ENCODE results near the gene MSH2.

MSH2 gene

DNA sequence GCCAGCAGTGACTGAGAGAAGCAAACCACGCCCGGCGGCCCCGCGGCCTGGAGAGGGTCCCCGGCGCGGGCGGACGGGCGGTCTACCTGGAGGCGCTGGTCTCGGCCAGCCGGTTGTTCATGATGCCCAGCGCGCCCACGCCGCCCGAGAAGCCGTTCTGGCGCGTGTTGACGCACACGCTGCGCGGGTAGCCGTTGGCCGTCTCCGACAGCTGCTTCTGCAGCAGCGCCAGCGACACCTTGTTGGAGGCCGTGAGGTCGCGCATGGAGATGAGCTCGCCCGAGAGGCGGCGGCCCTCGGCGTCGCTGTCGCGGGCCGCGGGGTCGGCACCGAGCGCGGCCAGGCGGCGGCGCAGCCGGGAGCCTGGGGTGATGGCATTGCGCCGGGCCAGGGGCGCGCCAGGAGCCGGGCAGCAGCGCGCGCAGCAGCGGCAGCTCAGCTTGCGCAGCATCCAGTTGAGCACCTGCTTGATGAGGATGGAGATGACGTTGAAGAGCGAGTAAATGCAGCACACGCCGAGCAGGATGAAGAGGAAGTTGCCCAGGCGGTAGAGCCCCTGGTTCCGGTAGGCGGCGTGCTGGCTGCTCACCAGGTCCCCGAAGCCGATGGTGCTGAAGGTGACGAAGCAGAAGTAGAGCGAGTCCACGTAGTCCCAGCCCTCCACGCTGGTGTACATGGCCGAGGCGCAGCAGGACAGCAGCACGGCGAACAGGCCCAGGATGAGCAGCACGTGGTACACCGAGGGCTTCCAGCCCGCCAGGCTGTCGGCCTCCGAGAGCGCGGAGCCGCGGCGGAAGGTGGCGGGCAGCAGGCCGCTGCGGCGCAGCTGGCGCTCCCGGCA, 118.1 kb downstream of the MSH2 start:
- no peaks in the 10 kb centered on the region for H3K36me3 ChIP-seq (ENCODE audit: insufficient read depth, low read length)
- H3K4me3 ChIP-seq, result peak overlapping the region; percentile 61
- no peaks in the 10 kb centered on the region for H3K9me3 ChIP-seq (ENCODE audit: low read depth, low read length)
- H3K27ac ChIP-seq, result no peak overlapping the region
- no peak for DNase-seq (ENCODE audit: low read depth, low spot score)
- H3K9ac ChIP-seq (ENCODE audit: insufficient read length), result no peak overlapping the region
- no peak for TF ChIP-seq EZH2 (IDR thresholded peaks at IDR 0.05)
- TF ChIP-seq FOXP2 (optimal IDR thresholded peaks at IDR 0.05; ENCODE audit: control extremely low read depth, extremely low read length, insufficient read depth), result no peak
- no peak for TF ChIP-seq POLR2AphosphoS5 (IDR thresholded peaks at IDR 0.05; ENCODE audit: borderline replicate concordance, low read depth, low read length)

DNA sequence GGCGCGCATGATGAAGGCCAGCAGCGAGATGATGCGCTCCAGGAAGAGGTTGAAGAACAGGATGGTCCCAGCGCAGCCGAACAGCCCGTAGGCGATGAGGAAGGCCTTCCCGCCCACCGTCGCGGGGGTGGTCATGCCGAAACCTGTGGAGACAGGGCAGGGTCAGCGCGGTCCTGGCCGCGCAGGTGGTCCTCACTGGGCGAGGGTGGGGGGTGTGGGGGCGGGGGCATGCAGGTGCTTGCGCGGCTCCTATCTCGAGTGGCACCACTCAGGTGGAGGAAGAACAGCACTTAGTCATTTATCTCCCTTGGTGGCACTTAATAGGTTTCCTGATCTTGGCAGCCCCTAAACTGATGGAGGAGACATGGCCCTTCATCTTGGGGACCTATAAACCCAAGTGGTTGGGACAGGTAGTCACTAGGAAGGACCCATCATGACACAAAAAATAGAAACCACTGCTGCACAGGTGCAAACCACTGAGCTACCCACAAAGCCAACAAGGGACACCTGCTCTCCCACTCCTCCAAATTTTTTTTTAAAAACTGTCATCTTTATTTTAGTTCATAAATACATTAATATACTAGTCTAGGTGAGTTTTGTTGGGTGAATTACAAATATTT, 118.8 kb downstream of the MSH2 start:
- no peak overlapping the region for H3K4me3 ChIP-seq
- no peak overlapping the region for H3K27ac ChIP-seq
- no peak overlapping the region for H3K9ac ChIP-seq (ENCODE audit: insufficient read length)

DNA sequence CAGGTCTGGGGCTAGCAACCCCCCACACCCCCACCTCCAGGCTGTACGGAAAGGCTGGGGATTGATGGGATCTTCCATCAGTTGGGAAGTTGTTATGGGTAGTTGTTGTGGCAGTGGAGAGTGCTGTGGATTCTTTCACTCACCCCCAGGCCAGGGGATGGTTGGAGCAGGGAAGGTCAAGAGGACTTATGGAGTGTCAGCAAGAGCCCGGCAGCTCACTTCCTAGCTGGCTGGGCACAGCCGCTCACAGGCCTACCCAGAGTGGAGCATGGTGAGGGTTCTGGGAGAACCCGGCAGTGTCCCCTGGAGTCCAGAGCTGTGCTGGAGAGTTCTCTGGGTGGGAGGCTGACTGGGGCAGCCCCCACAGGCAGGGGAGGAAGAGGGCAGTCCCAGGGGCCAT, 122.2 kb downstream of the MSH2 start:
- no peaks in the 10 kb centered on the region for H3K36me3 ChIP-seq (ENCODE audit: insufficient read depth, low read length)
- TF ChIP-seq EZH2 (IDR thresholded peaks at IDR 0.05), result no peak
- TF ChIP-seq POLR2AphosphoS5 (IDR thresholded peaks at IDR 0.05; ENCODE audit: borderline replicate concordance, low read depth, low read length), result no peak
- no peak for TF ChIP-seq FOXP2 (optimal IDR thresholded peaks at IDR 0.05; ENCODE audit: control extremely low read depth, extremely low read length, insufficient read depth)
- H3K27ac ChIP-seq, result no peak overlapping the region
- no peak overlapping the region for H3K9ac ChIP-seq (ENCODE audit: insufficient read length)
- no peak overlapping the region for H3K4me3 ChIP-seq
- no peaks in the 10 kb centered on the region for H3K9me3 ChIP-seq (ENCODE audit: low read depth, low read length)
- no peak for DNase-seq (ENCODE audit: low read depth, low spot score)

More for the DNA sequence above, 118.8 kb downstream of the MSH2 start:
- H3K9me3 ChIP-seq (ENCODE audit: low read depth, low read length), result no peaks in the 10 kb centered on the region
- no peak for TF ChIP-seq EZH2 (IDR thresholded peaks at IDR 0.05)
- TF ChIP-seq POLR2AphosphoS5 (IDR thresholded peaks at IDR 0.05; ENCODE audit: borderline replicate concordance, low read depth, low read length), result no peak
- TF ChIP-seq FOXP2 (optimal IDR thresholded peaks at IDR 0.05; ENCODE audit: control extremely low read depth, extremely low read length, insufficient read depth), result no peak
- no peaks in the 10 kb centered on the region for H3K36me3 ChIP-seq (ENCODE audit: insufficient read depth, low read length)
- no peak for DNase-seq (ENCODE audit: low read depth, low spot score)

DNA sequence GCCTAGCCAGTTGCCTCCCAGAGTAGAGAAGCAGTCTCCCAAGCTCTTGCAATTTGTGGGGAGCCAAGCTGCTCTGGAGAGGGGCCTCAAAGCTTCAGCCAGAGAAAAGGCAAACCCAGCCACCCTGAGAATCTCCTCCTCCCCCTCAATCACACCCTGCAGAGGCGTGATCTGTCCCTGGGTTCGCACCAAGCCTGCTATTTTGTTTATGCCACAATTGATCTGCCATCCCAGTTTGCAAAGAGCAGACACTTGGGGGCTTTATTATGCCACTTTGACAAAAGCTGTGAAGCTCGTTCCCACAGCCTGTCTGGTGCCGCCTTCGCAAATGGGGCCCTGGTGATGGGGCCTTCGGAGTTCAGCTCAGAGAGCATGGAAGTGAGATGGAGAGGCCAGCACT, 125.5 kb downstream of the MSH2 start:
- no peak overlapping the region for H3K9ac ChIP-seq (ENCODE audit: insufficient read length)
- TF ChIP-seq FOXP2 (optimal IDR thresholded peaks at IDR 0.05; ENCODE audit: control extremely low read depth, extremely low read length, insufficient read depth), result no peak
- no peak for TF ChIP-seq EZH2 (IDR thresholded peaks at IDR 0.05)
- TF ChIP-seq POLR2AphosphoS5 (IDR thresholded peaks at IDR 0.05; ENCODE audit: borderline replicate concordance, low read depth, low read length), result no peak
- H3K9me3 ChIP-seq (ENCODE audit: low read depth, low read length), result no peaks in the 10 kb centered on the region
- H3K36me3 ChIP-seq (ENCODE audit: insufficient read depth, low read length), result no peaks in the 10 kb centered on the region
- H3K4me3 ChIP-seq, result no peak overlapping the region
- H3K27ac ChIP-seq, result no peak overlapping the region
- no peak for DNase-seq (ENCODE audit: low read depth, low spot score)

DNA sequence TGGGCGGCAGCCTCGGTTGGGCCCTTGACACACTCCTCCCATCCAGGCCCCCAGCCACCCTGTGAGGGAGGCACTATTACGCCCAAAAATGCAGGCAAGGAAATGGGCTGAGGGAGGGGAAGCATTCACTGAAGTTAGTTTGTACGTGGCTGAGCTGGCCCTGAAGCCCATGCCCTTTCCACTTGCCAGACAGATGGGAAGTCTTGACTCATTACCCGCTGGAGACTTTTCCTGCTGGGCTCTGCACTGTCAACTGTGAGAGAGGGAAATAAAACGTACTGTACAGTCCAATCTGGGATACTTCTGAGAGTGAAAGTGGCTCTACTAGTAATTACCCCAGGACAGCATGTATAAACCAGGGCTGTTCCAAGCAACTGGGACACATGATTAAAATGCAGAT, 125.9 kb downstream of the MSH2 start:
- H3K9ac ChIP-seq (ENCODE audit: insufficient read length), result no peak overlapping the region
- H3K4me3 ChIP-seq, result no peak overlapping the region
- no peaks in the 10 kb centered on the region for H3K36me3 ChIP-seq (ENCODE audit: insufficient read depth, low read length)
- no peak overlapping the region for H3K27ac ChIP-seq
- no peak for DNase-seq (ENCODE audit: low read depth, low spot score)
- H3K9me3 ChIP-seq (ENCODE audit: low read depth, low read length), result no peaks in the 10 kb centered on the region
- TF ChIP-seq FOXP2 (optimal IDR thresholded peaks at IDR 0.05; ENCODE audit: control extremely low read depth, extremely low read length, insufficient read depth), result no peak

DNA sequence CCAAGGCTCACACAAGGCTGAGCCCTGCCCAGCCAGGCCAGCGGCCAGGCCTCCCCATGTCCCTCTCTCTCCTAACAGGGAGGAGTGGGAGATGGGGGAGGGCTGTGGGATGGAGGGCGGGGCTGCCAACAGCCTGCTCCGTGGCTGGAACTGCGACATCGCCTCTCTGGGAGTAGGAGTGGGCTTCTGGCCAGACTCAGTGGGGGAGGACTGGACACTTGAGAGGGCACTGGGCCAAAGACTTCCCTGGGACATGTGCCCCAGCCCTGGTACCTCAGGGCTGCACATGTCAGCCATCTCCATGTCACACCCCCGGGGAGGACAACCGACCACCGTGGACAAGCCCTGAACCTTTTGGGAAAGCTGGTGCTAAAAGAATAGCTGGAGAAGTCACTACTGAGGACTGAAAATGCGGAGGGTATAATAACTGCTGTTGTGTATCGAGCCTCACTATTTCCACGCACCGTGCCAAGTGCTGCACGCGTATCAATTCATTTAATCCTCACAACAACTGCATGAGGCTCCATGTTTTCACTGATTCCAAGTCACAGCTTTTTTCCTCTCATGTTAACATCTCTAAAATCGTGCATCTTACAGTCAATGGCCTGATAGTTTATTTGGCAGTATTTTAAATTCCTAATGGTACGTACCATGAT, 127.3 kb downstream of the MSH2 start:
- H3K4me3 ChIP-seq, result no peak overlapping the region
- no peaks in the 10 kb centered on the region for H3K9me3 ChIP-seq (ENCODE audit: low read depth, low read length)
- TF ChIP-seq FOXP2 (optimal IDR thresholded peaks at IDR 0.05; ENCODE audit: control extremely low read depth, extremely low read length, insufficient read depth), result no peak
- TF ChIP-seq POLR2AphosphoS5 (IDR thresholded peaks at IDR 0.05; ENCODE audit: borderline replicate concordance, low read depth, low read length), result no peak
- TF ChIP-seq EZH2 (IDR thresholded peaks at IDR 0.05), result no peak
- H3K27ac ChIP-seq, result no peak overlapping the region
- H3K36me3 ChIP-seq (ENCODE audit: insufficient read depth, low read length), result no peaks in the 10 kb centered on the region
- DNase-seq (ENCODE audit: low read depth, low spot score), result no peak
- no peak overlapping the region for H3K9ac ChIP-seq (ENCODE audit: insufficient read length)

DNA sequence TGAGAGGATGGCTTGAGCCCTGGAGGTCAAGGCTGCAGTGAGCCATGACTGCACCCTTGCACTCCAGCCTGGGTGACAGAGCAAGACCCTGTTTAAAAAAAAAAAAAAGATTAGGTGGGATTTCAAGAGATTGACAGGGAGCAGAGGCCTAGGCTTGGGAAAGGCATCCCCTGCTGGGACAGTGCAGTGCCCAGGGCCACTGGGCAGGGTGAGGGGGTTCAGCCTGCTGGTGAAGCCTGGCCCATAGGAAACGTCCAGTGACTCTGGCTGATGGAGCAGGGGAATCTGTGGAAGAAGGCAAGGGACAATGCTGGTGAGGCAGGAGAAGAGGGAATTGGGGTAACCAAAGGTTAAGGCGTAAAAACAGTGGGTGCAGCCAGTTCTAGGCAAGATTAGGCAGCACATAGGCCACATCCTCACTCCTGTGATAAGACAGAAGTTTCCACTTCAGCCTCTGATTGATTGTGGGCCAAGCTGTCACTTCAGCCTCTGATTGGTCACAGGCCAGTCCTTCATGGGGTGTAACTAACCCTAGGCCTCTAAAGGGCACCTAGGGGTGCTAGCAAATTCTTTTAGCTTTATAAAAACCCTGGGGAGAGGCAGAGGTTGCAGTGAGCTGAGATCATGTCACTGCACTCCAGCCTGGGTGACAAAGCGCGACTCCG, 128.6 kb downstream of the MSH2 start:
- Histone ChIP-seq H3K9ac (ENCODE audit: insufficient read length) (no peak overlapping the region), H3K9me3 (ENCODE audit: low read depth, low read length) (no peaks in the 10 kb centered on the region), H3K36me3 (ENCODE audit: insufficient read depth, low read length) (no peaks in the 10 kb centered on the region), H3K4me3 (no peak overlapping the region), H3K27ac (no peak overlapping the region)
- TF ChIP-seq POLR2AphosphoS5 (IDR thresholded peaks at IDR 0.05; ENCODE audit: borderline replicate concordance, low read depth, low read length) (no peak), EZH2 (IDR thresholded peaks at IDR 0.05) (no peak), FOXP2 (optimal IDR thresholded peaks at IDR 0.05; ENCODE audit: control extremely low read depth, extremely low read length, insufficient read depth) (no peak)
- no peak for DNase-seq (ENCODE audit: low read depth, low spot score)

Data from SK-N-MC (cell line).